Pulmonary artery endothelial cell (primary cell): ENCODE measurements around the gene HTR3A. TPM values are rescaled to one million over a fixed set of nuclear protein-coding genes. Genes with fewer than 3 reads are reported as not detected.

ENCODE experiments used
- DNase-seq: peaks from one replicate; pipeline ENCODE4 v3.0.0-alpha.2; 2011; ENCODE audit warnings: low read depth, low spot score
- total RNA-seq: library from RNA; depleted of rRNA; stranded (reverse); fragments of >200 nt; gene quantifications from 2 replicates; pipeline ENCODE4 v1.2.3, GENCODE V29; 2014

Gene HTR3A
- total RNA-seq, 1 donor from 2014 or later = not detected

- no peak for DNase-seq
Measured at GRCh38 chr11:113979431-113979830, 4.5 kb downstream of the HTR3A start.

- no peak for DNase-seq
Measured at GRCh38 chr11:113980785-113981184, 5.9 kb downstream of the HTR3A start.

DNA sequence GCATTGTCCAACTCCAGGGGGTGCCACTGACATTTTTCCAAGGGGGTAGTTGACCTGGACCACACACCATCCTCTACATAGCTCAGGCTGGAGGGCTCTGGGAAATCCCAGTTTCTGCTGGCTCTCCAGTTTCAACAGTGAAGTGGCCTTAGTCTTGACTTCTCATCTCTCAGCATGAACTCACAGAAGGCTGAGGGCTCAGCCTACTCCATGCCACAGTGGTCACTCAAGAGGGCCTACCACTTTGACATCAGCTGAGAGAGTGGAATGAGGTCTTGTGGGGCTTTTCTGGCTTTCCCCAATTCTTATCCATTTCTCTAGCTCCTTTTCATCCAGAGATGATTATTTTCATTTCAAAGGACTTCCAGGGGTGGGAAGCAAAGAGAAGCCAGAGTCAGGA is 7.4 kb downstream of the HTR3A start:
- no peak for DNase-seq

GRCh38 chr11:113984781-113985180 is 9.9 kb downstream of the HTR3A start:
- DNase-seq = no peak

DNA sequence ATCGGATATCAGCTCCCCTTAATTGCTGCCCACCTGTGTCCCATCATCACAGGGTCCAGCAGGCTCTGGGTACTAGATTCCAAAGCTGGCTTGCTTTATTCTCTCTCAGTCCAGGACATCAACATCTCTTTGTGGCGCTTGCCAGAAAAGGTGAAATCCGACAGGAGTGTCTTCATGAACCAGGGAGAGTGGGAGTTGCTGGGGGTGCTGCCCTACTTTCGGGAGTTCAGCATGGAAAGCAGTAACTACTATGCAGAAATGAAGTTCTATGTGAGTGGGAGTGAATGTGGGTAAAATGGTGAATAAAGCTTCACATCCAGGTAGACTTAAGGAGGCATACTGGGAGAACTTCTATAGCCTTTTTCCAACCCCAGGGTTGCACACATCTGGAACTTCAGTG is 11.0 kb downstream of the HTR3A start:
- no peak for DNase-seq

GRCh38 chr11:113986351-113987140 is 11.6 kb downstream of the HTR3A start:
- DNase-seq = no peak

DNA sequence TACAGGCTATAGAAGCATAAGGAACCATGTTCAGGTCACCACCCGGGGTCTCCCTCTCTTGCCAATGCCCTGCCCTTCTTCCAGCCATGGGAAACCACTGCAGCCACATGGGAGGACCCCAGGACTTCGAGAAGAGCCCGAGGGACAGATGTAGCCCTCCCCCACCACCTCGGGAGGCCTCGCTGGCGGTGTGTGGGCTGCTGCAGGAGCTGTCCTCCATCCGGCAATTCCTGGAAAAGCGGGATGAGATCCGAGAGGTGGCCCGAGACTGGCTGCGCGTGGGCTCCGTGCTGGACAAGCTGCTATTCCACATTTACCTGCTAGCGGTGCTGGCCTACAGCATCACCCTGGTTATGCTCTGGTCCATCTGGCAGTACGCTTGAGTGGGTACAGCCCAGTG is 14.5 kb downstream of the HTR3A start:
- DNase-seq = no peak

GRCh38 chr11:113989916-113990315 is 15.0 kb downstream of the HTR3A start:
- no peak for DNase-seq

DNA sequence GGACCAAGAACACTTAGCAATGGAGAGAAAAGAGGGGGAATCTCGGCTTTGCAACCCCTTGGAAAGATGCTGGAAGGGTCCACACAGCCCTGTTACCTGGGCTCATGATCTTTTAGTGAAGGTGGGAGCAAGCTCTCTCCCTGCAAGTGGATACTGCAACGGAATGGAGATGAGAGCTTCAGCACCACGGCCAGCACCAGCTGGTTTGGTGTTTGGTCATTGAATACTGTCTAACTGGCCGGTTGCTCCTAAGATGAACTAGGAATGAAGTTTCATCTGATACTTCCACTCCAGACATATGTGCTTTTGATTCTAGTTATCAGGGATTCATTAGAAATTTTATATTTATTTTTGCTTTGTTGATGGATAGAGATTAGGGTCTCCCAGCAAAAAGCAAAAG is 16.3 kb downstream of the HTR3A start:
- no peak for DNase-seq

GRCh38 chr11:113991718-113992458 is 17.0 kb downstream of the HTR3A start:
- no peak for DNase-seq

DNA sequence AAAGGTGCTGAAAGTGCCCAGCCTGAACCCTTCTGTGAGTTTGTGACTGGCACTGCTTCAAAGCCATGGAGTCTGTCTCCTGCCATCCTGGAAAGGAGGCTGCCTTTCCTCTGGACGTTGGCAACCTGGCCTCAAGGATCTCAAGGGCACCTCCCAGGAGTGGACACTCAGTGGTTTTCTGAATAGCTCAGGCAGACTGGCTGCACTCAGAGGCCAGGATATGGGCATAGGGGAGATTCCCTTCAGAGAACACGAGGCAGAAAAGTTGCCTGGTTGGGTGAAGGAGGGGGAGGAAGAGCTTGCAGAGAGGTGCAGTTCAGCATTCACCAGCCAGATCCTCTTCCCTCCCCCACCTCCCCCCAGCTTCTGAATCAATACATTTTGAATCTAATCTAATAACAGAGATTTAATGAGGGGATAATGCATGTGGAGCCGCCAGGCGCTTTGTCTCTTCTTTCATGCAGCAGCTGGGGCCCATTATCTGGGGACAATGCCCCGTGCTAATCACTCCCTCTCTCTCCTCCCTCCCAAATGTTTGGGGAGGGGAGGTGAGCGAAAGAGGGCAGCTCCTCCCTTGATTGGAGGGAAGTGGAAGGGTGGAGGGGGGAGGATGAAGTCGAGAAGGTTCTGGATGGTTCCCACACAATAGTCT is 17.7 kb downstream of the HTR3A start:
- DNase-seq = no peak

GRCh38 chr11:113994077-113994954 is 19.4 kb downstream of the HTR3A start:
- no peak for DNase-seq

- DNase-seq = no peak
Measured at GRCh38 chr11:113997473-113997872, 22.6 kb downstream of the HTR3A start.

DNA sequence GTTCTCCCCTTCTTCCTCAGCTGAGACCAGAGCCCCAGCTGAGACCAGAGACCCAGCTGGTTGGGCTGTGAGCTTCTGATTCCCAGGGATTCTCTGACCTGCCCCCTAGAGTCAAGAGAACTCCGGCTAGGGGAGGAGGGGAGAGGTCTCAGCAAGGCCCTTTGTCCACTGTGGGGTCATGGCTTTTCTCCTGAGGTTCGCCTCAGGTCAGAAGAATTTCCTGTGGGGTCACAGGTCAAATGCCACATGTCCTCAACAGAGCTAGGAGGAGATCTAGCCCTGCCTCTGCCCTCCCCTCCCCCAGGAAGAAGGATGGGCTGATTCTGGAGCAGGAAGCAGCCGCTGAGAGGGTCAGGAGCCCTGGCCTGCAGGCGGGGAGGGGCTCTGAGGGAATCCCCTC is 23.7 kb downstream of the HTR3A start:
- no peak for DNase-seq

- DNase-seq = no peak
Measured at GRCh38 chr11:114000526-114000925, 25.6 kb downstream of the HTR3A start.

GRCh38 chr11:114001416-114001815 is 26.5 kb downstream of the HTR3A start:
- no peak for DNase-seq

GRCh38 chr11:114008331-114008730 is 33.4 kb downstream of the HTR3A start:
- no peak for DNase-seq

DNA sequence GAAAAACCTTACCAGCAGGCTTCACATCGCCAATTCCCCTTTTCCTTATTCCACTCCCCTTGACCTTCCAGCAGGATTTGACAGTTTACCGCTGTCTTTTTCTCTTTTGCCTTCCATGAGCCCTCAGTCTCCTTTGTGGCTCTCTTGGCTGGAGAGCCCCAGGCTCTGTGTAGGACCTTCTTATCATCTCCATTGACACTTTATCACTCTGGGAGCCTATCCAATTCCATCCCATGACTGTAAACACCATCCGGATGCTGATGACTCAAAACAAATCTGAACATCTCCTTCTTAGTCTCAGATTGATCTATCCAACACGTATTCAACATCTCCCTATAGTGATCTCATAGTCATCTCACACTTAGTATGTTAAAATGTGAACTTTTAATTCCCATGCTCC is 36.0 kb downstream of the HTR3A start:
- DNase-seq = no peak

DNA sequence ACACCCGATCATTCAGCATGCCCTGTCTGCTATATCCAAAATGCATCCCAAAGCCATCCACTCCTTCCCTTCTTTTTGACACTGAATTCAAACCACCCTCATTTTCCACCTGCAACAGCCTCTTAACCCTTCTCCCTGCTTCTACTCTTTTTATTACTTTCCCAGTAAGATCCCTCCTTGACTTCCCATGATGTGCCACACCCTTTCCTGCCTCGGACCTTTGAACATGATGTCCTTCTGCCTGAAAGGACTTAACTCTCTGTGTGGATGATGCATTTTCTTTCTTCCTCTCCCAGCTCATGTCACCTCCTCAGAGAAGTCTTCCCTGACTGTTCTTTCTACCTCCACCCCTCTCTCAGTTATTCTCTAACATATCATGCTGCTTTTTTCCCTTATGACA is 36.5 kb downstream of the HTR3A start:
- DNase-seq = no peak

DNA sequence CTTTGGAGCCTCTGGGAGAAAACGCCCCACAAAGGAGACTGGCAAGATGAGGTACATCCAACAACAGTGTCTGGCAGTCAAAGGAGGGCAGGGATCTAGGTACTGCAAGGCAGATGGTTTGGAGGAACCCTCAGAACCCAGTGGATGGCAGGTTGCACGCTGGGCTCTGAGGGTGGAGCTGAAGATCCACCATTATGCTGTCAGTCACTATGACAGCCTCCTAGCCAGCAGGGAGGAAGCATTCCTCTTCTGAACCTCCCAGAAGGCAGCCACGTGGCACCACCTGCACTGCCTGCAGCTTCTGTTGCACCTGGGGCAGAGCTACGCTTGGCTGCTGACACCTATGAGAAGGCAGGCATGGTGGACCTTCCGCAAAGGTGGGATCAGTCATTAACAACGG is 40.2 kb downstream of the HTR3A start:
- no peak for DNase-seq

GRCh38 chr11:114016986-114017385 is 42.1 kb downstream of the HTR3A start:
- DNase-seq = no peak
